Measurements from ENCODE around the gene MRPL3. TPM values are rescaled to one million over a fixed set of nuclear protein-coding genes. Genes with fewer than 3 reads are reported as not detected.

The MRPL3 gene
- total RNA-seq, 1 experiment from 2014 or later = 162 TPM

- H3K9me3 Mint-ChIP-seq = no peaks in the 10 kb centered on the region
- TF ChIP-seq NR1H2 (CRISPR knock-in tag; IDR thresholded peaks at IDR 0.05) (no peak), NFYB (CRISPR knock-in tag; conservative IDR thresholded peaks at IDR 0.05; ENCODE audit: low read depth) (no peak), USF1 (CRISPR knock-in tag; IDR thresholded peaks at IDR 0.05) (no peak), NFATC4 (CRISPR knock-in tag; IDR thresholded peaks at IDR 0.05) (no peak), CDX4 (CRISPR knock-in tag; IDR thresholded peaks at IDR 0.05; ENCODE audit: borderline replicate concordance) (no peak), ESRRA (CRISPR knock-in tag; IDR thresholded peaks at IDR 0.05; ENCODE audit: borderline replicate concordance) (no peak), GRHL2 (CRISPR knock-in tag; IDR thresholded peaks at IDR 0.05; ENCODE audit: insufficient replicate concordance, severe bottlenecking) (no peak), ZNF232 (CRISPR knock-in tag; IDR thresholded peaks at IDR 0.05) (no peak), ZNF281 (CRISPR knock-in tag; IDR thresholded peaks at IDR 0.05) (no peak), STAT6 (CRISPR knock-in tag; conservative IDR thresholded peaks at IDR 0.05; ENCODE audit: low read depth) (no peak), ELF4 (CRISPR knock-in tag; IDR thresholded peaks at IDR 0.05; ENCODE audit: low read depth) (no peak), EMX1 (CRISPR knock-in tag; IDR thresholded peaks at IDR 0.05) (no peak), ATF6 (CRISPR knock-in tag; IDR thresholded peaks at IDR 0.05) (no peak), ZMAT4 (CRISPR knock-in tag; IDR thresholded peaks at IDR 0.05) (no peak), CREM (CRISPR knock-in tag; IDR thresholded peaks at IDR 0.05) (no peak), SMAD4 (CRISPR knock-in tag; IDR thresholded peaks at IDR 0.05) (no peak), SOX15 (CRISPR knock-in tag; IDR thresholded peaks at IDR 0.05) (no peak), OVOL2 (CRISPR knock-in tag; IDR thresholded peaks at IDR 0.05; ENCODE audit: borderline replicate concordance) (no peak)
- H3K4me1 Mint-ChIP-seq = no peaks in the 10 kb centered on the region
- H3K27me3 Mint-ChIP-seq (ENCODE audit: low read depth) = no peaks in the 10 kb centered on the region
- no peak overlapping the region for H3K27ac Mint-ChIP-seq
- CTCF ChIA-PET = interaction anchor here (0.6 kb wide), 1 partner anchor 29 kb away, joined by 3 read pairs; no protein-coding TSS in a partner anchor
- no peak overlapping the region for H3K4me3 Mint-ChIP-seq
- POLR2A ChIA-PET = no interaction called here
- peaks cover 12% of the 10 kb centered on the region for H3K36me3 Mint-ChIP-seq
- DNase-seq (ENCODE audit: low spot score) (no peak), ATAC-seq (no peak)
Measured at GRCh38 chr3:131457220-131457619, 45.6 kb downstream of the MRPL3 start.

All from WTC11 (cell line).